ENCODE results near the gene TIMP2.

TIMP2 gene

DNA sequence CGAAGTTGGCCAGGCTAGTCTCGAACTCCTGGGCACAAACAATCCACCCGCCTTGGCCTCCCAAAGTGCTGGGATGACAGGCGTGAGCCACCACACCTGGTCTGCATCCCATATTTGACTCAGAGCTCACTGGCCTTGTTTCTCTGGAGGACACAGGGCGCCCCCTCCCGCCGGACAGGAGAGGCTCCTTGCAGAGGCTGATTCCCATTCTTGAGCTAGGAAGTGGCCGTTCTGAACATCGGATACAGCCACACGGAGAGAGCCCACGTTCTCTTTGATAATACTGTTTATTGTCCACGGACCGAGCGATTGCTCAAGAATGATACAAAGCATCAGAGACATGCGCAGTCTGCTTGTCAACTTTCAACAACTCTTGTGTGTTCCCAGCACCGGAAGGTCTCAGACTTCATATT lies 72.5 kb downstream of the TIMP2 start:
- no peaks in the 10 kb centered on the region for H4K20me1 ChIP-seq (ENCODE audit: insufficient read depth, low read length)
- no peak overlapping the region for H3K4me3 ChIP-seq (ENCODE audit: low read length)
- no peaks in the 10 kb centered on the region for H3K4me1 ChIP-seq (ENCODE audit: low read length)
- H3K36me3 ChIP-seq (replicated peaks; ENCODE audit: low read depth, low read length), result no peaks in the 10 kb centered on the region
- H3K9me3 ChIP-seq (ENCODE audit: insufficient read depth, low read length), result no peaks in the 10 kb centered on the region
- no peak overlapping the region for H2AFZ ChIP-seq (ENCODE audit: low read depth, low read length)
- no peak overlapping the region for H3K9ac ChIP-seq (ENCODE audit: low read length)
- no peak overlapping the region for H3K27ac ChIP-seq (ENCODE audit: low read length)
- no peaks in the 10 kb centered on the region for H3K79me2 ChIP-seq (ENCODE audit: low read length)
- TF ChIP-seq EZH2phosphoT487 (IDR thresholded peaks at IDR 0.05; ENCODE audit: low read depth), result no peak
- TF ChIP-seq, protein P1, sequence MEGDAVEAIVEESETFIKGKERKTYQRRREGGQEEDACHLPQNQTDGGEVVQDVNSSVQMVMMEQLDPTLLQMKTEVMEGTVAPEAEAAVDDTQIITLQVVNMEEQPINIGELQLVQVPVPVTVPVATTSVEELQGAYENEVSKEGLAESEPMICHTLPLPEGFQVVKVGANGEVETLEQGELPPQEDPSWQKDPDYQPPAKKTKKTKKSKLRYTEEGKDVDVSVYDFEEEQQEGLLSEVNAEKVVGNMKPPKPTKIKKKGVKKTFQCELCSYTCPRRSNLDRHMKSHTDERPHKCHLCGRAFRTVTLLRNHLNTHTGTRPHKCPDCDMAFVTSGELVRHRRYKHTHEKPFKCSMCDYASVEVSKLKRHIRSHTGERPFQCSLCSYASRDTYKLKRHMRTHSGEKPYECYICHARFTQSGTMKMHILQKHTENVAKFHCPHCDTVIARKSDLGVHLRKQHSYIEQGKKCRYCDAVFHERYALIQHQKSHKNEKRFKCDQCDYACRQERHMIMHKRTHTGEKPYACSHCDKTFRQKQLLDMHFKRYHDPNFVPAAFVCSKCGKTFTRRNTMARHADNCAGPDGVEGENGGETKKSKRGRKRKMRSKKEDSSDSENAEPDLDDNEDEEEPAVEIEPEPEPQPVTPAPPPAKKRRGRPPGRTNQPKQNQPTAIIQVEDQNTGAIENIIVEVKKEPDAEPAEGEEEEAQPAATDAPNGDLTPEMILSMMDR (IDR thresholded peaks at IDR 0.05; ENCODE audit: low read depth, low read length), result no peak
- H3K4me2 ChIP-seq (ENCODE audit: low read length), result no peak overlapping the region
- H3K27me3 ChIP-seq (ENCODE audit: low read depth, low read length), result peaks cover 11% of the 10 kb centered on the region; the same call in 1 of the 2 replicates

DNA sequence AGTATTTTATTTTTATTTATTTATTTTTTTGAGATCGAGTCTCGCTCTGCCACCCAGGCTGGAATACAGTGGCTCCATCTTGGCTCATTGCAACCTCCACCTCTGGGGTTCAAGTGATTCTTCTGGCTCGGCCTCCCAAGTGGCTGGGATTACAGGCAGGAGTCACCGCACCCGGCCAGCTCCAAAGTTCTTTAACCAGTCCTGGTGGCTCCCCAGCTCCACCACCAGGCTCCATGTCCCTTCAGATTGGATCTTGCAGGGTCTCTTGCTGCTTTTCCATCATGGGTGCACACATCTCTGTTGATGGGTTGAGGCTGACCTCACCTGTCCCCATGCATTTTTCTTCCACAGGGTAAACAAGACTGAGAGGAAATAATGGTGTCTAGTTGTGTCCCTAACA lies 76.2 kb downstream of the TIMP2 start:
- Histone ChIP-seq H2AFZ (ENCODE audit: low read depth, low read length) (no peak overlapping the region), H3K9me3 (ENCODE audit: insufficient read depth, low read length) (no peaks in the 10 kb centered on the region), H3K4me1 (ENCODE audit: low read length) (no peaks in the 10 kb centered on the region), H3K79me2 (ENCODE audit: low read length) (no peaks in the 10 kb centered on the region), H4K20me1 (ENCODE audit: insufficient read depth, low read length) (no peaks in the 10 kb centered on the region), H3K4me3 (ENCODE audit: low read length) (no peak overlapping the region), H3K36me3 (replicated peaks; ENCODE audit: low read depth, low read length) (no peaks in the 10 kb centered on the region), H3K27me3 (ENCODE audit: low read depth, low read length) (0 out of 2 replicates have a peak, but pooled peaks cover 2% of the 10 kb centered on the region), H3K9ac (ENCODE audit: low read length) (no peak overlapping the region), H3K4me2 (ENCODE audit: low read length) (no peak overlapping the region), H3K27ac (ENCODE audit: low read length) (no peak overlapping the region)
- TF ChIP-seq, protein P1 (IDR thresholded peaks at IDR 0.05; ENCODE audit: low read depth, low read length), result no peak
- TF ChIP-seq EZH2phosphoT487 (IDR thresholded peaks at IDR 0.05; ENCODE audit: low read depth), result no peak

DNA sequence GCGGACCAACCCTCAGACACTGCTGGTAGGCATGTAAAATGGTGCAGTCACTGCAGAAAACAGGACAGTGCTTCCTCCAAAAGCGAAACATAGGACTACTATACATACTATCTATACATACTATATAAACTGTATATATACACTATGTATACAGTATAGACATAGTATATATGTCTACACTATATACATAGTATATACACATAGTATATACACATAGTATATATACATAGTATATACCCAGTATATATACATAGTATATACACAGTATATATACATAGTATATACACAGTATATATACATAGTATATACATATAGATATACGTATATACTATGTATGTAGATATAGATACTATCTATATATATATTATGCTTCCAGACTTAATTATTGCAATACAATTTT lies 78.1 kb downstream of the TIMP2 start:
- H3K36me3 ChIP-seq (replicated peaks; ENCODE audit: low read depth, low read length), result no peaks in the 10 kb centered on the region
- H4K20me1 ChIP-seq (ENCODE audit: insufficient read depth, low read length), result no peaks in the 10 kb centered on the region
- H3K27ac ChIP-seq (ENCODE audit: low read length), result no peak overlapping the region
- no peaks in the 10 kb centered on the region for H3K9me3 ChIP-seq (ENCODE audit: insufficient read depth, low read length)
- no peak overlapping the region for H2AFZ ChIP-seq (ENCODE audit: low read depth, low read length)
- H3K4me1 ChIP-seq (ENCODE audit: low read length), result 0 out of 2 replicates have a peak, but pooled peaks cover 2% of the 10 kb centered on the region
- TF ChIP-seq EZH2phosphoT487 (IDR thresholded peaks at IDR 0.05; ENCODE audit: low read depth), result no peak
- TF ChIP-seq, protein P1 (IDR thresholded peaks at IDR 0.05; ENCODE audit: low read depth, low read length), result no peak
- H3K4me2 ChIP-seq (ENCODE audit: low read length), result no peak overlapping the region
- no peaks in the 10 kb centered on the region for H3K27me3 ChIP-seq (ENCODE audit: low read depth, low read length)
- H3K4me3 ChIP-seq (ENCODE audit: low read length), result no peak overlapping the region
- no peak overlapping the region for H3K9ac ChIP-seq (ENCODE audit: low read length)
- no peaks in the 10 kb centered on the region for H3K79me2 ChIP-seq (ENCODE audit: low read length)

DNA sequence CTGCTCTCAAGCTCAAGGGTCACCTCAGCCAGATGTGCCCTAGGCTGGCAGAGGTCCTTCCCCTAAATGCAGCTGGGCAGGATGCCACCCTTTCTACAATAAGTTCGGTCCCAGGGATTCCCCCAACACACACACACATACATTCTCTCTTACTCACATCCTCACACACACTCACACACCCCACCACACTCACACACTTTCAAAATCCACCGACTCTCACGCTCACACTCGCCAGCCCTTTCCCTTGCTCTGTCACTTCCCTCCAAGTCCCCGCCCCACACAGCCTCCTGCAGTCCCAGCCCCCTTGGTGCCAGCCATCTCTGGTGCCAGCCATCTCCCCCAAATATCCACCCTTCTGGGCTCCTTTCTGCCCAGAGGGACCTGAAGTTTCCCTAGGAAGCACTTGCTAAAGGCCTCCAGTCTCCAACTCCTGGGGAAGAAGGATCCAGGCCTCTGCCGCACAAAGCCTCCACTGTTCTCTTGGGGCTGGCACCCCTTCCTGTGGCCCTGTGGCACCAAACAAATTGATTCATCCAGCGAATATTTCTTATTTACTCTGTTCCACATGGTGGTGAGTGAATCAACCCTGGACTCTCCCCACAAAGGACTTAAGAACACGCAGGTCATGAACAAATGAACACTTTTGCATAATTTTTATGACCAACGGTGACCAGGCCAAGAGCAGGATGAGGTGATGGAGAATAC lies 80.7 kb downstream of the TIMP2 start:
- H3K4me3 ChIP-seq (ENCODE audit: low read length), result no peak overlapping the region
- H3K27me3 ChIP-seq (ENCODE audit: low read depth, low read length), result no peaks in the 10 kb centered on the region
- no peak overlapping the region for H3K4me2 ChIP-seq (ENCODE audit: low read length)
- H2AFZ ChIP-seq (ENCODE audit: low read depth, low read length), result no peak overlapping the region
- TF ChIP-seq EZH2phosphoT487 (IDR thresholded peaks at IDR 0.05; ENCODE audit: low read depth), result no peak
- TF ChIP-seq, protein P1 (IDR thresholded peaks at IDR 0.05; ENCODE audit: low read depth, low read length), result no peak
- H3K27ac ChIP-seq (ENCODE audit: low read length), result no peak overlapping the region
- no peaks in the 10 kb centered on the region for H3K9me3 ChIP-seq (ENCODE audit: insufficient read depth, low read length)
- peaks cover 4% of the 10 kb centered on the region for H4K20me1 ChIP-seq (ENCODE audit: insufficient read depth, low read length)
- H3K9ac ChIP-seq (ENCODE audit: low read length), result no peak overlapping the region
- no peaks in the 10 kb centered on the region for H3K36me3 ChIP-seq (replicated peaks; ENCODE audit: low read depth, low read length)
- H3K79me2 ChIP-seq (ENCODE audit: low read length), result peaks cover 19% of the 10 kb centered on the region
- peaks cover 7% of the 10 kb centered on the region for H3K4me1 ChIP-seq (ENCODE audit: low read length)

Measured in OCI-LY3 (cell line).